ENCODE results near the gene DYRK2. TPM values are rescaled to one million over a fixed set of nuclear protein-coding genes. Genes with fewer than 3 reads are reported as not detected.

The DYRK2 gene
- total and polyA plus RNA-seq, 10 of the 15 experiments (the other 5 are each of a cell fraction or from before 2014, with no cell fraction given): 3.1 to 35.9 (median 12.2) TPM

DNA sequence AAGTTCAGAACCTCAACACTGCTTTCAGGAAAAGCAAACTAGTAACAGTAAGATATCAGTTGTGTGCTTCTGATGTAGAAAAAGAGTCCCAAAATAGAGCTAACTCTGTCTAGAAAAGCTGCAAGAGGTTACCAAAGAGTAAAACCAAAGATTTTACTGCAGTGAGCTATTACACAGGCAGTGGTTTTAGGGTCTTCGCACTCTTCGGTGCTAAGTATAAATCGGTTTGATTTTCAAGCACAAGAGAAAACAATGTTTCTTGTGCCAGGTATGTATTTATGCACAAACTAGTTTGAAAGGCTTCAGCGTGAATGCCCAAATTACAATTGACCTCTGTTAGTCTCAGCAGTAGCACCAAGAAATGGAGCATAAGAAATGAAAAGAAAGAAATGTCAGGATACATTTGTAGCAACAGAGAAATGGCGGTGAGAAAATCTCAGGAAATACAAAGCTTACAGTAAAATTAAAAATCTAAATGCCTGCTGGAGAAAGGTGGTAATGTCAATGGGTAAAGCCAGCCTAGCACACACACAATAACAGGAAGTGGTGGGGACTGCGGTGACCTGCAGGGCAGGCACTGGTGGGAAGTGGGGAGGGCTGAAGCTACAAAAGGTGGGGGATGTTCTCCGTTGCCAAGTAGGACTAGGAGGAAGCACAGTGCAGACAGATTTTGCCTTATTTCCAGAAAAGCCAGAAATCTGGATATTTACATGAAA is 18.0 kb upstream of the DYRK2 start (continued):
- no peak for TF ChIP-seq BHLHE40 (IDR thresholded peaks at IDR 0.05; ENCODE audit: borderline replicate concordance in 1 of 2, low read depth in 2 of 2, low read length in 1 of 2)
- no peak for TF ChIP-seq SMAD5 (IDR thresholded peaks at IDR 0.05; ENCODE audit: low read depth)
- peak; percentile 73 for TF ChIP-seq NR2F1 (conservative IDR thresholded peaks at IDR 0.05)
- TF ChIP-seq SMAD1 (IDR thresholded peaks at IDR 0.05; ENCODE audit: low read depth, partially characterized antibody): no peak
- no peak for TF ChIP-seq ZZZ3 (IDR thresholded peaks at IDR 0.05; ENCODE audit: control insufficient read depth, insufficient read length, low read depth)
- TF ChIP-seq, protein P1, sequence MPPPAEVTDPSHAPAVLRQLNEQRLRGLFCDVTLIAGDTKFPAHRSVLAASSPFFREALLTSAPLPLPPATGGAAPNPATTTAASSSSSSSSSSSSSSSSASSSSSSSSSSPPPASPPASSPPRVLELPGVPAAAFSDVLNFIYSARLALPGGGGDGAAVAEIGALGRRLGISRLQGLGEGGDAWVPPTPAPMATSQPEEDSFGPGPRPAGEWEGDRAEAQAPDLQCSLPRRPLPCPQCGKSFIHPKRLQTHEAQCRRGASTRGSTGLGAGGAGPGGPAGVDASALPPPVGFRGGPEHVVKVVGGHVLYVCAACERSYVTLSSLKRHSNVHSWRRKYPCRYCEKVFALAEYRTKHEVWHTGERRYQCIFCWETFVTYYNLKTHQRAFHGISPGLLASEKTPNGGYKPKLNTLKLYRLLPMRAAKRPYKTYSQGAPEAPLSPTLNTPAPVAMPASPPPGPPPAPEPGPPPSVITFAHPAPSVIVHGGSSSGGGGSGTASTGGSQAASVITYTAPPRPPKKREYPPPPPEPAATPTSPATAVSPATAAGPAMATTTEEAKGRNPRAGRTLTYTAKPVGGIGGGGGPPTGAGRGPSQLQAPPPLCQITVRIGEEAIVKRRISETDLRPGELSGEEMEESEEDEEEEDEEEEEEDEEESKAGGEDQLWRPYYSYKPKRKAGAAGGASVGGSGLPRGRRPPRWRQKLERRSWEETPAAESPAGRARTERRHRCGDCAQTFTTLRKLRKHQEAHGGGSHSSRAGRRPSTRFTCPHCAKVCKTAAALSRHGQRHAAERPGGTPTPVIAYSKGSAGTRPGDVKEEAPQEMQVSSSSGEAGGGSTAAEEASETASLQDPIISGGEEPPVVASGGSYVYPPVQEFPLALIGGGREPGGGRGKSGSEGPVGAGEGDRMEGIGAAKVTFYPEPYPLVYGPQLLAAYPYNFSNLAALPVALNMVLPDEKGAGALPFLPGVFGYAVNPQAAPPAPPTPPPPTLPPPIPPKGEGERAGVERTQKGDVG (CRISPR knock-in tag; IDR thresholded peaks at IDR 0.05): no peak
- TF ChIP-seq, protein P2, sequence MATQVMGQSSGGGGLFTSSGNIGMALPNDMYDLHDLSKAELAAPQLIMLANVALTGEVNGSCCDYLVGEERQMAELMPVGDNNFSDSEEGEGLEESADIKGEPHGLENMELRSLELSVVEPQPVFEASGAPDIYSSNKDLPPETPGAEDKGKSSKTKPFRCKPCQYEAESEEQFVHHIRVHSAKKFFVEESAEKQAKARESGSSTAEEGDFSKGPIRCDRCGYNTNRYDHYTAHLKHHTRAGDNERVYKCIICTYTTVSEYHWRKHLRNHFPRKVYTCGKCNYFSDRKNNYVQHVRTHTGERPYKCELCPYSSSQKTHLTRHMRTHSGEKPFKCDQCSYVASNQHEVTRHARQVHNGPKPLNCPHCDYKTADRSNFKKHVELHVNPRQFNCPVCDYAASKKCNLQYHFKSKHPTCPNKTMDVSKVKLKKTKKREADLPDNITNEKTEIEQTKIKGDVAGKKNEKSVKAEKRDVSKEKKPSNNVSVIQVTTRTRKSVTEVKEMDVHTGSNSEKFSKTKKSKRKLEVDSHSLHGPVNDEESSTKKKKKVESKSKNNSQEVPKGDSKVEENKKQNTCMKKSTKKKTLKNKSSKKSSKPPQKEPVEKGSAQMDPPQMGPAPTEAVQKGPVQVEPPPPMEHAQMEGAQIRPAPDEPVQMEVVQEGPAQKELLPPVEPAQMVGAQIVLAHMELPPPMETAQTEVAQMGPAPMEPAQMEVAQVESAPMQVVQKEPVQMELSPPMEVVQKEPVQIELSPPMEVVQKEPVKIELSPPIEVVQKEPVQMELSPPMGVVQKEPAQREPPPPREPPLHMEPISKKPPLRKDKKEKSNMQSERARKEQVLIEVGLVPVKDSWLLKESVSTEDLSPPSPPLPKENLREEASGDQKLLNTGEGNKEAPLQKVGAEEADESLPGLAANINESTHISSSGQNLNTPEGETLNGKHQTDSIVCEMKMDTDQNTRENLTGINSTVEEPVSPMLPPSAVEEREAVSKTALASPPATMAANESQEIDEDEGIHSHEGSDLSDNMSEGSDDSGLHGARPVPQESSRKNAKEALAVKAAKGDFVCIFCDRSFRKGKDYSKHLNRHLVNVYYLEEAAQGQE (IDR thresholded peaks at IDR 0.05; ENCODE audit: low read depth, low read length): no peak
- peak; percentile 51 to 69; a peak in 3 of 4 replicates for TF ChIP-seq IKZF2 (IDR thresholded peaks at IDR 0.05)
- no peak for TF ChIP-seq NRF1 (conservative IDR thresholded peaks at IDR 0.05; ENCODE audit: low read depth, low read length)
- no peak for TF ChIP-seq HCFC1 (IDR thresholded peaks at IDR 0.05; ENCODE audit: low read length)
- TF ChIP-seq, protein P3, sequence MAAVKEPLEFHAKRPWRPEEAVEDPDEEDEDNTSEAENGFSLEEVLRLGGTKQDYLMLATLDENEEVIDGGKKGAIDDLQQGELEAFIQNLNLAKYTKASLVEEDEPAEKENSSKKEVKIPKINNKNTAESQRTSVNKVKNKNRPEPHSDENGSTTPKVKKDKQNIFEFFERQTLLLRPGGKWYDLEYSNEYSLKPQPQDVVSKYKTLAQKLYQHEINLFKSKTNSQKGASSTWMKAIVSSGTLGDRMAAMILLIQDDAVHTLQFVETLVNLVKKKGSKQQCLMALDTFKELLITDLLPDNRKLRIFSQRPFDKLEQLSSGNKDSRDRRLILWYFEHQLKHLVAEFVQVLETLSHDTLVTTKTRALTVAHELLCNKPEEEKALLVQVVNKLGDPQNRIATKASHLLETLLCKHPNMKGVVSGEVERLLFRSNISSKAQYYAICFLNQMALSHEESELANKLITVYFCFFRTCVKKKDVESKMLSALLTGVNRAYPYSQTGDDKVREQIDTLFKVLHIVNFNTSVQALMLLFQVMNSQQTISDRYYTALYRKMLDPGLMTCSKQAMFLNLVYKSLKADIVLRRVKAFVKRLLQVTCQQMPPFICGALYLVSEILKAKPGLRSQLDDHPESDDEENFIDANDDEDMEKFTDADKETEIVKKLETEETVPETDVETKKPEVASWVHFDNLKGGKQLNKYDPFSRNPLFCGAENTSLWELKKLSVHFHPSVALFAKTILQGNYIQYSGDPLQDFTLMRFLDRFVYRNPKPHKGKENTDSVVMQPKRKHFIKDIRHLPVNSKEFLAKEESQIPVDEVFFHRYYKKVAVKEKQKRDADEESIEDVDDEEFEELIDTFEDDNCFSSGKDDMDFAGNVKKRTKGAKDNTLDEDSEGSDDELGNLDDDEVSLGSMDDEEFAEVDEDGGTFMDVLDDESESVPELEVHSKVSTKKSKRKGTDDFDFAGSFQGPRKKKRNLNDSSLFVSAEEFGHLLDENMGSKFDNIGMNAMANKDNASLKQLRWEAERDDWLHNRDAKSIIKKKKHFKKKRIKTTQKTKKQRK (IDR thresholded peaks at IDR 0.05; ENCODE audit: low read depth, low read length): no peak
- TF ChIP-seq RUNX3 (IDR thresholded peaks at IDR 0.05; ENCODE audit: low read length): peak; percentile 91
- no peak for TF ChIP-seq ZNF207 (IDR thresholded peaks at IDR 0.05; ENCODE audit: borderline replicate concordance)
- no peak for TF ChIP-seq CEBPB (IDR thresholded peaks at IDR 0.05; ENCODE audit: borderline replicate concordance in 1 of 2, low read depth in 2 of 2, low read length in 2 of 2)
- TF ChIP-seq ZSCAN29 (IDR thresholded peaks at IDR 0.05): no peak
- TF ChIP-seq, protein P4, sequence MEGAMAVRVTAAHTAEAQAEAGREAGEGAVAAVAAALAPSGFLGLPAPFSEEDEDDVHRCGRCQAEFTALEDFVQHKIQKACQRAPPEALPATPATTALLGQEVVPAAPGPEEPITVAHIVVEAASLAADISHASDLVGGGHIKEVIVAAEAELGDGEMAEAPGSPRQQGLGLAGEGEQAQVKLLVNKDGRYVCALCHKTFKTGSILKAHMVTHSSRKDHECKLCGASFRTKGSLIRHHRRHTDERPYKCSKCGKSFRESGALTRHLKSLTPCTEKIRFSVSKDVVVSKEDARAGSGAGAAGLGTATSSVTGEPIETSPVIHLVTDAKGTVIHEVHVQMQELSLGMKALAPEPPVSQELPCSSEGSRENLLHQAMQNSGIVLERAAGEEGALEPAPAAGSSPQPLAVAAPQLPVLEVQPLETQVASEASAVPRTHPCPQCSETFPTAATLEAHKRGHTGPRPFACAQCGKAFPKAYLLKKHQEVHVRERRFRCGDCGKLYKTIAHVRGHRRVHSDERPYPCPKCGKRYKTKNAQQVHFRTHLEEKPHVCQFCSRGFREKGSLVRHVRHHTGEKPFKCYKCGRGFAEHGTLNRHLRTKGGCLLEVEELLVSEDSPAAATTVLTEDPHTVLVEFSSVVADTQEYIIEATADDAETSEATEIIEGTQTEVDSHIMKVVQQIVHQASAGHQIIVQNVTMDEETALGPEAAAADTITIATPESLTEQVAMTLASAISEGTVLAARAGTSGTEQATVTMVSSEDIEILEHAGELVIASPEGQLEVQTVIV (IDR thresholded peaks at IDR 0.05; ENCODE audit: borderline replicate concordance, partially characterized antibody): no peak
- no peak for TF ChIP-seq CHD4 (IDR thresholded peaks at IDR 0.05)
